ENCODE measurements around the gene TTC39A.

DNA sequence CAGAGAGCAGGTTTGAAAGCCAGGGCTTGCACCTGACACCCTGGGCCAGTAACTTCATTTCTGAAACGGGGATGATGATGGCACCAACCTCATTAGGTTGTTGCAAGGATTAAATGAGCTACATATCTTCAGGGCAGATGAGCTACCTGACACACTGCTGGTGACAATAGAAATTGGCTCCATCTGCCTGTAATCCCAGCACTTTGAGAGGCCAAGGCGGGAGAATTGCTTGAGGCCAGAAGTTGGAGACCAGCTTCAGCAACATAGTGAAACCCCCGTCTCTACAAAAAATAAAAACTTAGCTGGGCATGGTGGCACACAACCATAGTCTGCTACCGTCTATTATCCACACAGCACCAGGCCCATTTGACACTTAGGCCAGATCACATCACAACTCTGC, 6.3 kb upstream of the TTC39A start:
- TF ChIP-seq CTCF (IDR thresholded peaks at IDR 0.05) (no peak), POLR2A (IDR thresholded peaks at IDR 0.05) (no peak)
